ENCODE data around the gene METTL8.

The METTL8 gene

DNA sequence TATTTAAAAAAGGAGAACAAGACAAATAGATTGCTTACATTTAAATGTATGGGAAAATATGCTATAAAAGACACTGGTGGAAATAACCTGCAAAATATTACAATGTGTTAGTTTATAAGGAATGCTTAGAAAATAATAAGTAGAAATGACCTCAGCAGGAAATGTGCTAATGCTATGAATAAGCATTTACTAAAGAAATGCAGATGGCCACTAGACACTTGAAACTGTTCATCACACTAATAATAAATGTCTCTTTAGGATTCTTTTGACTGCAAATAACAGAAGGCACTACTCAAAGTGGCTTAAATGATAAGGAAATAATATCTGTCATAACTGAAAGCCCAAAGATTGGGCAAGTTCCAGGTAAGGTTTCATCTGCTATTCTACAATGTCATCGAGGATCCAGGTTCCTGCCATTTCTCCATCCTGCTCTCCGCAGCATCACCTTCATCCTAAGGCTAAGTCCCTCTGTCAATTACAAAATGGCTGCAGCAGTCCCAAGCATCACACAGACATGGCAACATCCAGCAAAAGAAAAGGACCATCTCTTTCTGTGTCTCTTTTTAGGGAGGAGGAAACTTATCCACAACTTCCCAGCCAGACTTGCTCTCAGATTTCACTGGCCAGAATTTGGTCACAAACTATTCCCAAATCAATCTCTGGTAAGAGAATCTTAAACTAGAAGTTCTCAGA lies 21.9 kb downstream of the METTL8 start:
- TF ChIP-seq, protein P1, sequence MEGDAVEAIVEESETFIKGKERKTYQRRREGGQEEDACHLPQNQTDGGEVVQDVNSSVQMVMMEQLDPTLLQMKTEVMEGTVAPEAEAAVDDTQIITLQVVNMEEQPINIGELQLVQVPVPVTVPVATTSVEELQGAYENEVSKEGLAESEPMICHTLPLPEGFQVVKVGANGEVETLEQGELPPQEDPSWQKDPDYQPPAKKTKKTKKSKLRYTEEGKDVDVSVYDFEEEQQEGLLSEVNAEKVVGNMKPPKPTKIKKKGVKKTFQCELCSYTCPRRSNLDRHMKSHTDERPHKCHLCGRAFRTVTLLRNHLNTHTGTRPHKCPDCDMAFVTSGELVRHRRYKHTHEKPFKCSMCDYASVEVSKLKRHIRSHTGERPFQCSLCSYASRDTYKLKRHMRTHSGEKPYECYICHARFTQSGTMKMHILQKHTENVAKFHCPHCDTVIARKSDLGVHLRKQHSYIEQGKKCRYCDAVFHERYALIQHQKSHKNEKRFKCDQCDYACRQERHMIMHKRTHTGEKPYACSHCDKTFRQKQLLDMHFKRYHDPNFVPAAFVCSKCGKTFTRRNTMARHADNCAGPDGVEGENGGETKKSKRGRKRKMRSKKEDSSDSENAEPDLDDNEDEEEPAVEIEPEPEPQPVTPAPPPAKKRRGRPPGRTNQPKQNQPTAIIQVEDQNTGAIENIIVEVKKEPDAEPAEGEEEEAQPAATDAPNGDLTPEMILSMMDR (IDR thresholded peaks at IDR 0.05; ENCODE audit: insufficient read depth, low read length) = no peak
- TF ChIP-seq GABPA (IDR thresholded peaks at IDR 0.05; ENCODE audit: low read depth) (no peak), SPI1 (IDR thresholded peaks at IDR 0.05; ENCODE audit: borderline replicate concordance, low read depth) (no peak), POLR2AphosphoS5 (IDR thresholded peaks at IDR 0.05; ENCODE audit: low read depth) (no peak)
- TF ChIP-seq, protein P2, sequence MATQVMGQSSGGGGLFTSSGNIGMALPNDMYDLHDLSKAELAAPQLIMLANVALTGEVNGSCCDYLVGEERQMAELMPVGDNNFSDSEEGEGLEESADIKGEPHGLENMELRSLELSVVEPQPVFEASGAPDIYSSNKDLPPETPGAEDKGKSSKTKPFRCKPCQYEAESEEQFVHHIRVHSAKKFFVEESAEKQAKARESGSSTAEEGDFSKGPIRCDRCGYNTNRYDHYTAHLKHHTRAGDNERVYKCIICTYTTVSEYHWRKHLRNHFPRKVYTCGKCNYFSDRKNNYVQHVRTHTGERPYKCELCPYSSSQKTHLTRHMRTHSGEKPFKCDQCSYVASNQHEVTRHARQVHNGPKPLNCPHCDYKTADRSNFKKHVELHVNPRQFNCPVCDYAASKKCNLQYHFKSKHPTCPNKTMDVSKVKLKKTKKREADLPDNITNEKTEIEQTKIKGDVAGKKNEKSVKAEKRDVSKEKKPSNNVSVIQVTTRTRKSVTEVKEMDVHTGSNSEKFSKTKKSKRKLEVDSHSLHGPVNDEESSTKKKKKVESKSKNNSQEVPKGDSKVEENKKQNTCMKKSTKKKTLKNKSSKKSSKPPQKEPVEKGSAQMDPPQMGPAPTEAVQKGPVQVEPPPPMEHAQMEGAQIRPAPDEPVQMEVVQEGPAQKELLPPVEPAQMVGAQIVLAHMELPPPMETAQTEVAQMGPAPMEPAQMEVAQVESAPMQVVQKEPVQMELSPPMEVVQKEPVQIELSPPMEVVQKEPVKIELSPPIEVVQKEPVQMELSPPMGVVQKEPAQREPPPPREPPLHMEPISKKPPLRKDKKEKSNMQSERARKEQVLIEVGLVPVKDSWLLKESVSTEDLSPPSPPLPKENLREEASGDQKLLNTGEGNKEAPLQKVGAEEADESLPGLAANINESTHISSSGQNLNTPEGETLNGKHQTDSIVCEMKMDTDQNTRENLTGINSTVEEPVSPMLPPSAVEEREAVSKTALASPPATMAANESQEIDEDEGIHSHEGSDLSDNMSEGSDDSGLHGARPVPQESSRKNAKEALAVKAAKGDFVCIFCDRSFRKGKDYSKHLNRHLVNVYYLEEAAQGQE (IDR thresholded peaks at IDR 0.05; ENCODE audit: insufficient replicate concordance, low read depth) = no peak
- DNase-seq (ENCODE audit: low read depth in 1 of 2, low spot score in 1 of 2) = no peak
- Histone ChIP-seq H3K27me3 (ENCODE audit: insufficient read depth, poor library complexity, severe bottlenecking) (no peaks in the 10 kb centered on the region), H3K27ac (replicated peaks) (no peak overlapping the region), H3K4me3 (replicated peaks; ENCODE audit: insufficient read depth, low read length) (no peak overlapping the region)

DNA sequence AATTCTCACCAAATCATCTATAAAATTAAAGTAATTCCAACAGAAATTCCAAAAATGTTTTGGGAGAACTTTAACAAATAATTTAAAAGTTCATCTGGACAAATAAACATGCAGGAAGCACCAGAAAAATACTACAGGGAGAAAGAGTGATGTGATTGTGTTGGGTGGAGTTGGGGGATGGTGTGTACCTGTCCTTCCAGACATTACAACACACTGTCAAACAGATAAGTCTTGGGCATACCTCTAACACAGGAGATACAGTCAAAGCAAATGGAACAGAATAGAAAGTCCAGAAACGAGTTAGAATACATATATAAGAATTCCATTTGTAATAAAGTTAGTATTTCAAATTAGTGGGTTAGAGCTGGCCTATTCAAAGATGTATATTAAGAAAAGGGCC lies 22.6 kb downstream of the METTL8 start:
- no peak for DNase-seq (ENCODE audit: low read depth in 1 of 2, low spot score in 1 of 2)
- Histone ChIP-seq H3K27ac (replicated peaks) (no peak overlapping the region), H3K4me3 (replicated peaks; ENCODE audit: insufficient read depth, low read length) (no peak overlapping the region), H3K27me3 (ENCODE audit: insufficient read depth, poor library complexity, severe bottlenecking) (no peaks in the 10 kb centered on the region)
- TF ChIP-seq POLR2AphosphoS5 (IDR thresholded peaks at IDR 0.05; ENCODE audit: low read depth) (no peak), GABPA (IDR thresholded peaks at IDR 0.05; ENCODE audit: low read depth) (no peak), SPI1 (IDR thresholded peaks at IDR 0.05; ENCODE audit: borderline replicate concordance, low read depth) (no peak)
- TF ChIP-seq, protein P1 (IDR thresholded peaks at IDR 0.05; ENCODE audit: insufficient read depth, low read length) = no peak
- TF ChIP-seq, protein P2 (IDR thresholded peaks at IDR 0.05; ENCODE audit: insufficient replicate concordance, low read depth) = no peak

DNA sequence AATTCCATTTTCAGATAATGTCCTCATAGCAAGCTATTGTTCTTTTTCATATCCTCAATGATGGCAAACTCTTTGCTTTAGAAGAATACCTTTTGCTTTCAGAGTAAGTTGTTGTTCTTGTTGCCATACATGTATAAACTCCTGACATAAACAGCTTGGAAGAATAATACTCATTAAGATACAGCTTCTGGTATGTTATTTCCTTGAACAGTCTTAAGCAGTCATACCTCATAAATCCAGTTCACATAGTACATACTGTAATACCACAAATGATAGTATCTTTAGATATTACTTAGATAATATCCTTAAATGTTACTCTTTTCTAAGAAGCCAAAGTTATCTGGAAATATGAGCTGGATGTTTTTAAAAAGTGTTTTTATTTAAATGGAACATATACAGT lies 23.2 kb downstream of the METTL8 start:
- Histone ChIP-seq H3K27ac (replicated peaks) (no peak overlapping the region), H3K27me3 (ENCODE audit: insufficient read depth, poor library complexity, severe bottlenecking) (no peaks in the 10 kb centered on the region), H3K4me3 (replicated peaks; ENCODE audit: insufficient read depth, low read length) (no peak overlapping the region)
- DNase-seq (ENCODE audit: low read depth in 1 of 2, low spot score in 1 of 2) = no peak
- TF ChIP-seq POLR2AphosphoS5 (IDR thresholded peaks at IDR 0.05; ENCODE audit: low read depth) (no peak), GABPA (IDR thresholded peaks at IDR 0.05; ENCODE audit: low read depth) (no peak), SPI1 (IDR thresholded peaks at IDR 0.05; ENCODE audit: borderline replicate concordance, low read depth) (no peak)
- TF ChIP-seq, protein P1 (IDR thresholded peaks at IDR 0.05; ENCODE audit: insufficient read depth, low read length) = no peak
- TF ChIP-seq, protein P2 (IDR thresholded peaks at IDR 0.05; ENCODE audit: insufficient replicate concordance, low read depth) = no peak

Data from HL-60 (cell line).